Astrocyte (in vitro differentiated cells and primary cell): ENCODE results near the gene GFOD1.

Experiments used
- CTCF ChIP-seq: IDR thresholded peaks from 2 replicates; pipeline ENCODE4 v1.5.1; 2011; ENCODE audit warnings: low read depth, mild to moderate bottlenecking, inconsistent platforms, low read length, moderate library complexity; ENCODE audit not compliant: insufficient read depth
- EZH2 ChIP-seq: IDR thresholded peaks from 2 replicates; pipeline ENCODE4 v1.6.1; 2012; ENCODE audit warnings: mild to moderate bottlenecking, low read length, inconsistent platforms; ENCODE audit not compliant: insufficient read depth

GRCh38 chr6:13423252-13423651 is 64.1 kb downstream of the GFOD1 start:
- TF ChIP-seq CTCF: no peak
- TF ChIP-seq EZH2: no peak
